ENCODE results near the gene DMC1.

- TF ChIP-seq CTCF (IDR thresholded peaks at IDR 0.05) (no peak), EZH2 (IDR thresholded peaks at IDR 0.05) (no peak)
Measured at GRCh38 chr22:38565441-38565840, 4.5 kb downstream of the DMC1 start.

All from neural progenitor cell (in vitro differentiated cells).